ENCODE measurements around the gene MUSK.

GRCh38 chr9:110844121-110844520 is 175.5 kb downstream of the MUSK start:
- TF ChIP-seq CTCF (conservative IDR thresholded peaks at IDR 0.05; ENCODE audit: low read depth, low read length), result no peak
- TF ChIP-seq POLR2A (IDR thresholded peaks at IDR 0.05; ENCODE audit: low read depth, low read length), result no peak
- TF ChIP-seq ELK1 (IDR thresholded peaks at IDR 0.05; ENCODE audit: borderline replicate concordance, low read depth, low read length), result no peak
- TF ChIP-seq CEBPB (IDR thresholded peaks at IDR 0.05; ENCODE audit: low read depth, low read length), result no peak
- TF ChIP-seq RAD21 (IDR thresholded peaks at IDR 0.05; ENCODE audit: low read length), result no peak

Data from IMR-90 (cell line).